Breast epithelium (tissue), 4 donors: ENCODE data around the gene NR5A1. TPM values are rescaled to one million over a fixed set of nuclear protein-coding genes. Genes with fewer than 3 reads are reported as not detected.

Experiments used
- DNase-seq, 2 donors: peaks; one replicate each; pipeline ENCODE4 v3.0.0-alpha.2; 2019; ENCODE audit warnings: low spot score in 2 of 2
- H3K27ac ChIP-seq, 2 donors: fragments of 200-600 bp; sonication (generic) in 1 of 2; one replicate each; pipeline ENCODE4 v1.5.1; 2016 to 2019; ENCODE audit warnings: mild to moderate bottlenecking in 1 of 2
- H3K27me3 ChIP-seq, 2 donors: fragments of 200-600 bp; sonication (generic) in 1 of 2; one replicate each; pipeline versions ENCODE4 v1.5.1 to v1.6.0; 2017 to 2019; ENCODE audit warnings: control low read depth in 1 of 2, mild to moderate bottlenecking in 1 of 2
- H3K36me3 ChIP-seq: fragments of 200-600 bp; one replicate; pipeline ENCODE4 v1.5.1; 2019
- H3K4me1 ChIP-seq, 2 donors: fragments of 200-600 bp; sonication (generic); one replicate each; pipeline ENCODE4 v1.5.1; 2016 to 2019; ENCODE audit warnings: control low read depth in 1 of 2
- H3K4me3 ChIP-seq, 3 donors: fragments of 200-600 bp; sonication (generic); 1 replicate in 2 of 3; 2 replicates in 1 of 3; pipeline ENCODE4 v1.5.1; 2016 to 2019; ENCODE audit warnings: mild to moderate bottlenecking in 3 of 3, moderate library complexity in 2 of 3
- H3K9me3 ChIP-seq, 2 donors: fragments of 200-600 bp; sonication (generic) in 1 of 2; one replicate each; pipeline ENCODE4 v1.5.1; 2016 to 2019; ENCODE audit warnings: control low read depth in 1 of 2
- CTCF ChIP-seq, 3 donors: fragments of 450-650 bp; IDR thresholded peaks; one replicate each; pipeline ENCODE4 v1.5.1; 2016 to 2017; ENCODE audit warnings: antibody characterized with exemption in 3 of 3, mild to moderate bottlenecking in 3 of 3, moderate library complexity in 3 of 3
- POLR2A ChIP-seq: fragments of 450-650 bp; IDR thresholded peaks from one replicate; pipeline ENCODE4 v1.6.1; 2016; ENCODE audit warnings: antibody characterized with exemption, mild to moderate bottlenecking, moderate library complexity
- POLR2AphosphoS5 ChIP-seq, 3 donors: sonication (generic); formaldehyde crosslinking; IDR thresholded peaks; one replicate each; pipeline ENCODE4 v1.6.1; 2017; ENCODE audit warnings: antibody characterized with exemption in 3 of 3
- intact Hi-C: fragments of 100-400 bp; cut with DNase I; formaldehyde crosslinking; loops from one replicate; pipeline ENCODE4 v1.15.1; 2023; ENCODE audit warnings: low total_unique reads
- total RNA-seq, 3 donors: library from RNA; depleted of rRNA; stranded (reverse); fragments of >200 nt; gene quantifications; one replicate each; pipeline ENCODE4 v1.1.0, GENCODE V29; 2016

The NR5A1 gene
- total RNA-seq, 3 donors from 2014 or later: not detected

GRCh38 chr9:124507880-124508423, 753 bp upstream of the NR5A1 start:
- no peak for DNase-seq
- no peak for TF ChIP-seq CTCF (IDR thresholded peaks at IDR 0.05)
- TF ChIP-seq POLR2A: no peak
- no peak for TF ChIP-seq POLR2AphosphoS5 (IDR thresholded peaks at IDR 0.05)
- intact Hi-C loops: loop anchor here (10.0 kb wide), 1 partner anchor 893 kb away; no protein-coding TSS in a partner anchor
- Histone ChIP-seq H3K27me3 (peaks cover 6 to 26% of the 10 kb centered on the region in 2 donors), H3K36me3 (no peaks in the 10 kb centered on the region), H3K27ac (no peak overlapping the region), H3K9me3 (no peaks in the 10 kb centered on the region), H3K4me3 (no peak overlapping the region), H3K4me1 (peaks cover 0 to 5% of the 10 kb centered on the region in 2 donors)

GRCh38 chr9:124506433-124506832, 766 bp downstream of the NR5A1 start:
- DNase-seq: no peak
- Histone ChIP-seq H3K36me3 (no peaks in the 10 kb centered on the region), H3K4me3 (no peak overlapping the region), H3K4me1 (peaks cover 0 to 5% of the 10 kb centered on the region in 2 donors), H3K9me3 (no peaks in the 10 kb centered on the region), H3K27me3 (peaks cover 6 to 35% of the 10 kb centered on the region in 2 donors), H3K27ac (no peak overlapping the region)
- TF ChIP-seq POLR2AphosphoS5 (IDR thresholded peaks at IDR 0.05) (no peak), CTCF (IDR thresholded peaks at IDR 0.05) (no peak), POLR2A (no peak)
- intact Hi-C loops: loop anchor here (10.0 kb wide), 1 partner anchor 892 kb away; no protein-coding TSS in a partner anchor

- Histone ChIP-seq H3K27me3 (peaks cover 6 to 40% of the 10 kb centered on the region in 2 donors), H3K9me3 (no peaks in the 10 kb centered on the region), H3K27ac (no peak overlapping the region), H3K4me3 (no peak overlapping the region), H3K36me3 (no peaks in the 10 kb centered on the region), H3K4me1 (peaks cover 0 to 5% of the 10 kb centered on the region in 2 donors)
- TF ChIP-seq CTCF (IDR thresholded peaks at IDR 0.05) (no peak), POLR2AphosphoS5 (IDR thresholded peaks at IDR 0.05) (no peak), POLR2A (no peak)
- DNase-seq: no peak
- intact Hi-C loops: loop anchor here (10.0 kb wide), 1 partner anchor 891 kb away; no protein-coding TSS in a partner anchor
Measured at GRCh38 chr9:124505901-124506346, 1.3 kb downstream of the NR5A1 start.

GRCh38 chr9:124505006-124505900, 1.9 kb downstream of the NR5A1 start:
- peaks cover 0 to 5% of the 10 kb centered on the region in 2 donors for H3K4me1 ChIP-seq
- peaks cover 6 to 47% of the 10 kb centered on the region in 2 donors for H3K27me3 ChIP-seq
- intact Hi-C loops: loop anchor here (10.0 kb wide), 1 partner anchor 890 kb away; no protein-coding TSS in a partner anchor
- no peaks in the 10 kb centered on the region for H3K9me3 ChIP-seq
- no peaks in the 10 kb centered on the region for H3K36me3 ChIP-seq
- H3K4me3 ChIP-seq: peak overlapping the region in 1 of 3 donors; percentile 56
- TF ChIP-seq POLR2AphosphoS5 (IDR thresholded peaks at IDR 0.05): no peak
- no peak for TF ChIP-seq POLR2A
- no peak for TF ChIP-seq CTCF (IDR thresholded peaks at IDR 0.05)
- H3K27ac ChIP-seq: no peak overlapping the region
- DNase-seq: no peak
